ENCODE measurements around the gene FAM151B.
A peak's percentile ranks its signal among the peaks of the same experiment; 100 is the strongest.
"Not testable (repeated sequence)": the region's sequence is repeated elsewhere in the genome, so short reads cannot be mapped to it uniquely, and the experiment has no call there.

Gene FAM151B, protein sequence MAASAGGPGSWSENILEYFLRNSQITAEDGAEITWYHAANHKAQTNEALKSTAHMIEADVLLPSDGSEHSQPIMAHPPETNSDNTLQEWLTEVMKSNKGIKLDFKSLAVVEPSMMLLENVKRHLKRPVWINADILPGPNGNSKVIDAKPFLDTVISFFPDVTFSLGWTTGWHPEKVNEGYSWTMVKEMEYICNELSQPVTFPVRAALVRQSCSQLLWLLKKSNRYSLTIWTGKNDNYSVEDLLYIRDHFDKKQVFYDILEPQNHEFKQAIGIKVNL

GRCh38 chr5:80487829-80488721 is at the start of gene FAM151B:
TSS of gene FAM151B (plus strand) at chr5:80488100. CDS start at chr5:80488124, 24 bp downstream.
- peak; percentile 87 for DNase-seq

- no peak for DNase-seq
Observed at GRCh38 chr5:80438739-80439138, 49.2 kb upstream of the FAM151B start.

GRCh38 chr5:80439213-80439612 is 48.7 kb upstream of the FAM151B start:
- no peak for DNase-seq

DNA sequence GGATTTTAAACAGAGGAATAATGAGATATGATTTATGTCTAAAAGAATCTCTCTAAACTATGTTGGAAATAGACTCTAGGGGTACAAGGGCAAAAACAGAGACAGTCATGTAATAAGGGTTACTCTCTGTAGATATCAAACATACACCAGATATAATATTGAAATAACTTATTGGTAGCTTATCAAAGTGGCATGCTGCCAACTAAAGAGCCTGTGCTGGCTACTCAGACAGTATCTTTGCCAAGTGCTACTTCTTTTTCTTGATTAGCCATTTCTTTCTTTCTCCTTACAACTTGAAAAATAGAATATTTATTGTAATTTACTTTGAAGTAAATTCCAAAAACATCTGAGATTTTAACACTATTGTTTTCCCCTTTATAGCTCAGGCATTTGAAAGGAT is 45.2 kb upstream of the FAM151B start:
- no peak for DNase-seq

- peak; percentile 81 for DNase-seq
Observed at GRCh38 chr5:80453366-80453765, 34.5 kb upstream of the FAM151B start.

DNA sequence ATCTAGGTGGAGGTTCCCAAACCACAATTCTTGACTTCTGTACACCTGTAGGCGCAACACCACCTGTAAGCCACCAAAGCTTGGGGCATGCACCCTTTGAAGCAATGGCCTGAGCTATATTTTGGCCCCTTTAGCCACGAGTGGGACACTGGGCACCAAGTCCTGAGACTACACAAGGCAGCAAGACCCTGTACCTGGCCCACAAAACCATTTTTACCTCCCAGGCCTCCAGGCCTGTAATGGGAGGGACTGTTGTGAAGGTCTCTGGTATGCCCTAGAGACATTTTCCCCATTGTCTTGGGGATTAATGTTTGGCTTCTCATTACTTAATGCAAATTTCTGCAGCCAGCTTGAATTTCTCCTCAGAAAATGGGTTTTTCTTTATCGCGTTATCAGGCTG is 24.6 kb upstream of the FAM151B start:
- no peak for DNase-seq

DNA sequence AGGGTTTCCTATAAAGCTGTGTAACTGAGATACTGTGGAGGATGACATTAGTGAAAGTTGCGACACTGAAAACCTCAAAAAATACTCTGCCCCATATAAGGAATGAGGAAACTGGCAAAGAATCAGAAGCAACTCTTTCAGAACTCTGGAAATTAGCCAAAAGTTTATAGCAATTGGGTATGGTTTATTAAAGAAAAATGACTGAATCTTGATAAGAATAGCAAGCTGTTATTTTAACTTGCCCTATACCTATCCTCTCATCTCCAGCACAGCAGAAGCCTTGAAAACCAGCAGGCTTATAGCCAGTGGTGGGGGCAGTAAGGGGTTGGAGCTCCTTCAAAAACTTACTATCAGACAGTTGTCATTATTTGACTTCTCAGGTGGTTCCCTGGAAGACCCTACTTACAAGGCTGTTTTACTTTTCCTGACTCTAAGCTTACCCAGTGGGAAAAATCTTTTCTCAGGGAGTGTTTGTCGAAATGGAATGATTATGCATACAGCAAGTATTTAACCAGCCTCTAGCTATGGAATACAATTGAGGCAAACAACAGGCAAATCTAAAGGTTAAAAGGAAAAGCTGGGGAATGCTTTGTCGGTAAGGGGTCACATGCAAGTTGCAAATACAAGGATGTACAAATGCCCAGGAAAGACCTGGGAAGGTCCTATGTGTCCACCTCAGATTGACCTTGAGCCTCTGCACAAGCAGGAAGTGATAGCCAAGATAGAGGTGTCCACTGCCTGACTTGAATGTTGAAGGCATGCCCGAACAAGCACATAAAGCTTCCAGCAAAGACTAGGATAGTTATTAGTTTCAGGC is 21.0 kb upstream of the FAM151B start:
- DNase-seq: peak; percentile 66

- DNase-seq: peak; percentile 33
Observed at GRCh38 chr5:80468131-80468530, 19.8 kb upstream of the FAM151B start.

DNA sequence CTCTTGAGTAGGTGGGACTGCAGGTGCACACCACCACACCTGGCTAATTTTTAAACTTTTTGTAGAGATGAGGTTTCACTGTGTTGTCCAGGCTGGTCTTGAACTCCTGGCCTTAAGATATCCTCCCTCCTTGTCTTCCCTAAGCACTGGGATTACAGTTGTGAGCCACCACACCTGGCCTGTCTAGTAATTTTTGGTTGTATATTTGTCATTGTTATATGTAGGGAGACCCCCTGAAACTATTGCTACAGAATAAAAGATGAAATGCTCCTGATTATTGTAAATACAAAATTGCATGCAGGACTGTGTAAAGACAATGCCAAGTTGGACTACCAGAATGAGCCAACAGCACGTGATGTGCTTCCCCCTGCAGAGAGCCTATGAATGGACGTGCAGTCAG is 17.3 kb upstream of the FAM151B start:
- not testable (repeated sequence) for DNase-seq

DNA sequence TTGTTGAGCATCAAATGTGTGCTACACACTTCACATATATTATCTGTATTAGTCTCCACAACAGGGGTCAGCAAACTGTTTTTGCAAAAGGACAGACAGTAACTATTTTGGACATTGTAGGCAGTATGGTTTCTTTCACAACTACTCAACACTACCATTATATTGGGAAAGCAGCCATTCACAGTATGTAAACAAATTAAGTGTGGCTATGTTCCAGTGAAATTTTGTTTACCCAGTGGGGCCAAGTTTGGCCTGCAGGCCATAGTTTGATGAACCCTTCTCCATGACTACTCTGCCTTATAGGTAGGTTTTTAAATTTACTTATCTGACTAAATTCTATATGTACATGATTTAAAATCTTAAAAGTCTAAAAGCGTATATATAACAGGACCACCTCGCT is 13.0 kb upstream of the FAM151B start:
- DNase-seq: no peak

DNA sequence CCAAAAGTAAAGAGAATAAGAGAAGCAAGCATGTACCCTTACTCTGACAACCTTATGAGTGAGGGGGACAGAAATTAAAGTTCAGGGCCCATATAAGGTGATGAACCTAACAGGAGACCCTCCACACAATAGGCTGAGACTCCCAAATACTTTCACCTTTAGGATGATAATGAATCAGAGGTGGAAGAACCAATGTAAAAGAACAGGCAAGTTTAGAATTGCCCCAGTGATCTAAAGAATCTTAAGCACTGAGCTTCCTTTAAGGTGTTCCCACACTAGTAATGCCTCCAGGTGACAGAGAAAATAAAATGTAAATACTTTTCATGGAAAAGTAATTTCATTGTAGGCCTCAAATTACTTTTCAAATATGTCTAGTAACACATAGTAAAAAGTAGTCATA is 8.2 kb upstream of the FAM151B start:
- DNase-seq: no peak

GRCh38 chr5:80480354-80480753 is 7.5 kb upstream of the FAM151B start:
- no peak for DNase-seq

DNA sequence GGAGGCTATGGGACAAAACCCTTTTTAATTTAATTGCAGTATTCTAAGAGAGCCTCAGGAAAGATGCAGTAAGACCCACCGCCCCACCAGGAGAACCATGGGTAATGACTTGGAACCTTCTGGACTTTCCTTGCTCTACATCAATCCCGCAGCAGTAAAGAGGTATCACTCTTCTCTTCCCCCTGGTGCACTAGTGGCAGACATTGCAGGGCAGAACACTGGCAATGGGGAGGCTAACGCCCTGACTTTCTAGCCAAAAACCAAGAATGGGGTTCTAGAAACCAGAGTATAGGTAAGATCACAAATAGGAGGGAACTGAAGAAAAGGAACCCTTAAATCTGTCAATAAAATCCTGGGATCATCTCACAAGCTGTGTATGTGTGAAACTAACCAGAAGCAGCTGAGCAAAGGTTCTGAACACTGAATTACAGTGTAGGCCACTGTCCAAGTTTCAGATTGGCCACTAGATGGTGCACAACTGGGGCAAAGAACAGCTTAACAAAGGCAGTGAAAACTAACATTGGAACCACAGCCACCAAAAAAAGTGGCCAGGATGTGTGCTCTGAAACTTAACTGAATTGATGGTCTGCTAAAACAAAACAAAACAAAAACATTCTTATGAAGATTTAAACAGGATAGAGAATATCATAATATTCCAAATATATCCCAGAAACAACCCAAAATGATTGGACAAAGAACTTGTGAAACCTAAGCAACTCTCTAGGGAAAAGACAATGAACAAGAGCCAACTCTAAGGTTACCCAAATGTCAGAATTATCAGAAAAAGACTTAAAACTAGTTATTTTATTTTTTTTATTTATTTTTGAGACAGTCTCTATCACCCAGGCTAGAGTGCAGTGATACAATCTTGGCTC is 6.6 kb upstream of the FAM151B start:
- peak; percentile 80 for DNase-seq

- DNase-seq: no peak
Observed at GRCh38 chr5:80482578-80482977, 5.3 kb upstream of the FAM151B start.

- DNase-seq: no peak
Observed at GRCh38 chr5:80483636-80484232, 4.2 kb upstream of the FAM151B start.

- no peak for DNase-seq
Observed at GRCh38 chr5:80487444-80487828, 464 bp upstream of the FAM151B start.

DNA sequence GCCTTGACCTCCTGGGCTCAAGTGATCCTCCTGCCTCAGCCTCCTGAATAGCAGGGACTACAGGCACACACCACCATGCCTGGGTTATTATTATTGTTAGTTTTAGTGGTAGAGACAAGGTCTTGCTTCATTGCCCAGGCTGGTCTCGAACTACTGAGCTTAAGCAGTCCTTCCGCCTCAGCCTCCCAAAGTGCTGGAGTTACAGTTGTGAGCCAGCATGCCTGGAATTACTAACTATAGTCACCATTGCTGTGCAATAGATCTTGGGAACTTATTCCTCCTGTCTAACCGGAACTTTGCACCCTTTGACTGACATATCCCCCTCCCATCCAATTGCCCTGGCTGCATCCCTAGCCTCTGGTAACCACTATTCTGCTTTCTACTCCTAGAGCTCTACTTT is 3.4 kb downstream of the FAM151B start:
- no peak for DNase-seq

DNA sequence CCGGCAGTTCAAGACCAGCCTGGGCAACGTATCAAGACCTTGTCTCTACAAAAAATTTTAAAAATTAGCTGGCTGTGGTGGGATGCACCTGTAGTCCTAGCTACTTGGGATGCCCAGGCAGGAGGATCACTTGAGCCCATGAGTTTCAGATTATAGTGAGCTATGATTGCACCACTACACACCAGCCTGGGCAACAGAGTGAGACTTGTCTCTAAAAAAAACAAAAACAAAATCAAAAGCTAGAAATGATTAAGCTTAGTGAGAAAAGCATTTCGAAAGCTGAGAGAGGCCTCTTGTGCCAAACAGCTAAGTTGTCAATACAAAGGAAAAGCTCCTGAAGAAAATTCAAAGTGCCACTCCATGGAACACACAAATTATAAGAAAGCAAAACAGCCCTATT is 4.8 kb downstream of the FAM151B start:
- no peak for DNase-seq

- not testable (repeated sequence) for DNase-seq
Observed at GRCh38 chr5:80493443-80493842, 5.5 kb downstream of the FAM151B start.

DNA sequence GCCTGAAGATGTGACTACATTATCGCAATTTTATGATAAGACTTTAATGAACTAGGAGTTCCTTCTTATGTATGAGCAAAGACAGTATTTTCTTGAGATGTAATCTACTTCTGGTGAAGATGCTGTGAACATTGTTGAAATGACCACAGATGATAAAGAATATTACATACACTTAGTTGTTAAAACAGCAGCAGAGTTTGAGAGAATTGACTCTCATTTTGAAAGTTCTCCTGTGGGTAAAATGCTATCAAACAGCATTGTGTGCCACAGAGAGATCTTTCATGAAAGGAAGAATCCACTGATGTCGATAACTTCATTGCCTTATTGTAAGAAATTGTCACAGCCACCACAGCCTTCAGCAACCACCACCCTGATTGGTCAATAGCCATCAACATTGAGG is 8.0 kb downstream of the FAM151B start:
- peak; percentile 23 for DNase-seq

DNA sequence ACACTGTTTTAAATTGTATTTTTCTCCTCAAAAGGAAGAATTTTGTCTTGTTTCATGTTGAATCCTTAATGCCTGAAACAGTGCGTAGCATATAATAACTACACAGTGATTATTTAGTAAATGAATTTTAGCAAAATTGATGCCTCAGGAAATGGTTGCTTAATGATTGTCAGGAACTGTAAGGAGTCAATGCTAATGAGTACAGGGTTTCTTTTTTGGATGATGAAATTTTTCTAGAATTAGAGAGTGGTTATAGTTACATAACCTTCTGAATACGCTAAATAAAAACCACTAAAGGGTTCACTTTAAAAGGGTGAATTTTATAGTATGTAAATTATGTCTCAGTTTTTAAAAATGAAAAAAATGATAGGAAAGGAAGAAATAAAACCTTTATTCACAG is 14.9 kb downstream of the FAM151B start:
- DNase-seq: peak; percentile 57

DNA sequence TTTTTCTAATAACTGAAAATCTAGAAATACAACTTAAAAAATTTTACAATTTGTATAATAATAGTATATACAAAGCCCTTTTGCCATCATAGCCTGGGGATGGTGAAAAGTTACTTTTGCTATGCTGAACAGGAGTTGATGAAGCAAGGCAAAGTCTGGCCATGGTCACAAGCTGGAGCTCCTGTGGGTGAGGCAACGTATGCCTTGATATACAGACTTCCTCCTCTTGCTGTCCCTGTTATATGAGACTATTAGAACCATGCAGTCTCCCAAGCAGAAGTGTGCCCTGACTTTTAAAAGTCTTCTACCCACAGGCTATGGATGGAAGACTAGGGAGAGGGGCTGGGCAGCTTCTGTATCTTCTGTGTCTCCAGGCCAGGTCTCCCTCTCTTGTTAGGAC is 15.7 kb downstream of the FAM151B start:
- DNase-seq: peak; percentile 66
